ENCODE data around the gene CAV1. TPM values are rescaled to one million over a fixed set of nuclear protein-coding genes. Genes with fewer than 3 reads are reported as not detected.
A peak's percentile ranks its signal among the peaks of the same experiment; 100 is the strongest.

Gene CAV1
- total RNA-seq, 1 donor from 2014 or later, result 502 TPM

DNA sequence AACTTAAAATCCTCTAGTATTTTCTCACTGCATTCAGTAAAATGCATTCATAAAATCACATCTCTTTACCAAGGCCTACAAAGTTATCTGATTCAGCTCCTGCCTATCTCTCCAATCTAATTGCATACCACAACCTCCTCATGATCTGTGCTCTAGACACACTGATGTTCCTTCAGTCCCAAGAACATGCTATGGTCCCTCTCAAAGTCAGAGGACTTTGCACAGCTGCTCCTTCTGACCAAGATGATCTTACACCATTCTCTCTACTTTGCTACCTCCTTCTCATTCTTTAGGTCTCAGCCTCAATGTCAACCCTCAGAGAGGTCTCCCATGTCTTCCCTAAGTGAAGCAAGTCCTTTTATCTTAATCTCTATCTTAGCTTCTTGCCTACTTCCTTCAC, 45.5 kb downstream of the CAV1 start:
- H3K27me3 Mint-ChIP-seq (ENCODE audit: unreplicated experiment), result no peaks in the 10 kb centered on the region
- H3K27ac Mint-ChIP-seq (ENCODE audit: unreplicated experiment), result peak overlapping the region; percentile 85
- no peak for DNase-seq (ENCODE audit: extremely low spot score, unreplicated experiment)
- TF ChIP-seq, protein P1, sequence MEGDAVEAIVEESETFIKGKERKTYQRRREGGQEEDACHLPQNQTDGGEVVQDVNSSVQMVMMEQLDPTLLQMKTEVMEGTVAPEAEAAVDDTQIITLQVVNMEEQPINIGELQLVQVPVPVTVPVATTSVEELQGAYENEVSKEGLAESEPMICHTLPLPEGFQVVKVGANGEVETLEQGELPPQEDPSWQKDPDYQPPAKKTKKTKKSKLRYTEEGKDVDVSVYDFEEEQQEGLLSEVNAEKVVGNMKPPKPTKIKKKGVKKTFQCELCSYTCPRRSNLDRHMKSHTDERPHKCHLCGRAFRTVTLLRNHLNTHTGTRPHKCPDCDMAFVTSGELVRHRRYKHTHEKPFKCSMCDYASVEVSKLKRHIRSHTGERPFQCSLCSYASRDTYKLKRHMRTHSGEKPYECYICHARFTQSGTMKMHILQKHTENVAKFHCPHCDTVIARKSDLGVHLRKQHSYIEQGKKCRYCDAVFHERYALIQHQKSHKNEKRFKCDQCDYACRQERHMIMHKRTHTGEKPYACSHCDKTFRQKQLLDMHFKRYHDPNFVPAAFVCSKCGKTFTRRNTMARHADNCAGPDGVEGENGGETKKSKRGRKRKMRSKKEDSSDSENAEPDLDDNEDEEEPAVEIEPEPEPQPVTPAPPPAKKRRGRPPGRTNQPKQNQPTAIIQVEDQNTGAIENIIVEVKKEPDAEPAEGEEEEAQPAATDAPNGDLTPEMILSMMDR (IDR thresholded peaks at IDR 0.05), result no peak
- no peaks in the 10 kb centered on the region for H3K9me3 Mint-ChIP-seq (ENCODE audit: unreplicated experiment)
- H3K4me1 Mint-ChIP-seq (ENCODE audit: unreplicated experiment), result peaks cover 76% of the 10 kb centered on the region
- no peaks in the 10 kb centered on the region for H3K36me3 Mint-ChIP-seq (ENCODE audit: unreplicated experiment)
- no peak overlapping the region for H3K4me3 Mint-ChIP-seq (ENCODE audit: unreplicated experiment)

GRCh38 chr7:116571037-116571436, 46.2 kb downstream of the CAV1 start:
- H3K27me3 Mint-ChIP-seq (ENCODE audit: unreplicated experiment), result no peaks in the 10 kb centered on the region
- no peaks in the 10 kb centered on the region for H3K9me3 Mint-ChIP-seq (ENCODE audit: unreplicated experiment)
- H3K4me3 Mint-ChIP-seq (ENCODE audit: unreplicated experiment), result peak overlapping the region; percentile 38
- TF ChIP-seq, protein P1 (IDR thresholded peaks at IDR 0.05), result no peak
- H3K4me1 Mint-ChIP-seq (ENCODE audit: unreplicated experiment), result peaks cover 71% of the 10 kb centered on the region
- H3K36me3 Mint-ChIP-seq (ENCODE audit: unreplicated experiment), result no peaks in the 10 kb centered on the region
- peak overlapping the region; percentile 85 for H3K27ac Mint-ChIP-seq (ENCODE audit: unreplicated experiment)
- DNase-seq (ENCODE audit: extremely low spot score, unreplicated experiment), result no peak

- Mint-ChIP-seq H3K36me3 (ENCODE audit: unreplicated experiment) (no peaks in the 10 kb centered on the region), H3K9me3 (ENCODE audit: unreplicated experiment) (no peaks in the 10 kb centered on the region), H3K4me3 (ENCODE audit: unreplicated experiment) (no peak overlapping the region), H3K27me3 (ENCODE audit: unreplicated experiment) (no peaks in the 10 kb centered on the region), H3K27ac (ENCODE audit: unreplicated experiment) (peak overlapping the region; percentile 85), H3K4me1 (ENCODE audit: unreplicated experiment) (peaks cover 70% of the 10 kb centered on the region)
- no peak for DNase-seq (ENCODE audit: extremely low spot score, unreplicated experiment)
- TF ChIP-seq, protein P1 (IDR thresholded peaks at IDR 0.05), result no peak
These were observed 46.7 kb downstream of the CAV1 start for GRCh38 chr7:116571552-116571951.

- H3K36me3 Mint-ChIP-seq (ENCODE audit: unreplicated experiment), result no peaks in the 10 kb centered on the region
- TF ChIP-seq, protein P1 (IDR thresholded peaks at IDR 0.05), result no peak
- peaks cover 70% of the 10 kb centered on the region for H3K4me1 Mint-ChIP-seq (ENCODE audit: unreplicated experiment)
- H3K4me3 Mint-ChIP-seq (ENCODE audit: unreplicated experiment), result no peak overlapping the region
- no peaks in the 10 kb centered on the region for H3K9me3 Mint-ChIP-seq (ENCODE audit: unreplicated experiment)
- no peaks in the 10 kb centered on the region for H3K27me3 Mint-ChIP-seq (ENCODE audit: unreplicated experiment)
- H3K27ac Mint-ChIP-seq (ENCODE audit: unreplicated experiment), result peak overlapping the region; percentile 85
- DNase-seq (ENCODE audit: extremely low spot score, unreplicated experiment), result no peak
These were observed 47.2 kb downstream of the CAV1 start for GRCh38 chr7:116572036-116572435.

GRCh38 chr7:116573541-116573940, 48.7 kb downstream of the CAV1 start:
- H3K4me3 Mint-ChIP-seq (ENCODE audit: unreplicated experiment), result no peak overlapping the region
- no peaks in the 10 kb centered on the region for H3K27me3 Mint-ChIP-seq (ENCODE audit: unreplicated experiment)
- peaks cover 84% of the 10 kb centered on the region for H3K4me1 Mint-ChIP-seq (ENCODE audit: unreplicated experiment)
- TF ChIP-seq, protein P1 (IDR thresholded peaks at IDR 0.05), result no peak
- no peaks in the 10 kb centered on the region for H3K36me3 Mint-ChIP-seq (ENCODE audit: unreplicated experiment)
- DNase-seq (ENCODE audit: extremely low spot score, unreplicated experiment), result no peak
- H3K27ac Mint-ChIP-seq (ENCODE audit: unreplicated experiment), result peak overlapping the region; percentile 62
- peaks cover under 1% of the 10 kb centered on the region for H3K9me3 Mint-ChIP-seq (ENCODE audit: unreplicated experiment)

Measured in osteocyte (in vitro differentiated cells).